Stomach (tissue), 9 donors: ENCODE data around the gene TMEM209. TPM values are rescaled to one million over a fixed set of nuclear protein-coding genes. Genes with fewer than 3 reads are reported as not detected.

Experiments
- DNase-seq, 2 donors: peaks; one replicate each; pipeline versions ENCODE4 v3.0.0 to v3.0.0-alpha.2; 2013 to 2019
- H3K27ac ChIP-seq, 5 donors: fragments of 200-600 bp in 4 of 5; sonication (generic) in 4 of 5; one replicate each; pipeline ENCODE4 v1.5.1; 2013 to 2019; ENCODE audit warnings: mild to moderate bottlenecking in 1 of 5, moderate library complexity in 1 of 5
- H3K27me3 ChIP-seq, 3 donors: fragments of 200-600 bp; sonication (generic); one replicate each; pipeline ENCODE4 v1.5.1; 2017 to 2019; ENCODE audit warnings: mixed run types in 1 of 3
- H3K36me3 ChIP-seq, 4 donors: fragments of 200-600 bp; sonication (generic); 1 replicate in 3 of 4; 2 replicates in 1 of 4; pipeline ENCODE4 v1.5.1; 2016 to 2019
- H3K4me1 ChIP-seq, 4 donors: fragments of 200-600 bp; sonication (generic); one replicate each; pipeline ENCODE4 v1.5.1; 2016 to 2019
- H3K4me3 ChIP-seq, 4 donors: fragments of 200-600 bp; sonication (generic) in 3 of 4; one replicate each; pipeline ENCODE4 v1.5.1; 2016 to 2019; ENCODE audit warnings: mild to moderate bottlenecking in 1 of 4
- H3K9me3 ChIP-seq, 4 donors: fragments of 200-600 bp; sonication (generic); one replicate each; pipeline ENCODE4 v1.5.1; 2016 to 2019
- CTCF ChIP-seq, 7 experiments: fragments of 450-650 bp in 4 of 7; fragments of 200-600 bp in 3 of 7; sonication (generic) in 3 of 7; IDR thresholded peaks; one replicate each; pipeline ENCODE4 v1.5.1; 2016 to 2019; ENCODE audit warnings: antibody characterized with exemption in 7 of 7, control low read depth in 2 of 7, mild to moderate bottlenecking in 1 of 7
- EP300 ChIP-seq: sonication (generic); formaldehyde crosslinking; IDR thresholded peaks from one replicate; pipeline ENCODE4 v1.6.1; 2017; ENCODE audit warnings: antibody characterized with exemption
- POLR2A ChIP-seq, 4 donors: fragments of 450-650 bp; IDR thresholded peaks; one replicate each; pipeline ENCODE4 v1.6.1; 2016; ENCODE audit warnings: antibody characterized with exemption in 4 of 4, control low read depth in 2 of 4, mild to moderate bottlenecking in 1 of 4, moderate library complexity in 1 of 4
- POLR2AphosphoS5 ChIP-seq, 3 donors: sonication (generic); formaldehyde crosslinking; IDR thresholded peaks; one replicate each; pipeline ENCODE4 v1.6.1; 2016; ENCODE audit warnings: antibody characterized with exemption in 3 of 3
- WGBS, 5 donors: extraction: QIAGEN DNeasy Blood & Tissue Kit in 3 of 5; methylation state at CpG; one replicate each; pipeline versions ENCODE4 v1.1.5 to v1.1.7; 2013 to 2018; 5-methylcytosine and 5-hydroxymethylcytosine counted together
- intact Hi-C: fragments of 100-400 bp; cut with DNase I; formaldehyde crosslinking; loops from one replicate; pipeline ENCODE4 v1.15.1; 2023; ENCODE audit warnings: low total_unique reads
- polyA plus RNA-seq, 3 donors: library from polyadenylated mRNA; stranded (reverse); fragments of 200-250 nt; gene quantifications; one replicate each; pipeline ENCODE4 v1.2.3, GENCODE V29; 2013
- total RNA-seq, 5 donors: library from RNA; depleted of rRNA; stranded (reverse); fragments of >200 nt; gene quantifications; one replicate each; pipeline versions ENCODE4 v1.1.0 to v1.2.3, GENCODE V29; 2014 to 2016
- donor health status: healthy with polysubstance abuse.
- donor health status: Bipolar disorder and iron deficiency.
- donor health status: healthy.

Gene TMEM209
- total and polyA plus RNA-seq, 8 donors, result 3.2 to 24.6 (median 8.9) TPM

GRCh38 chr7:130133029-130133782 is 72.0 kb downstream of the TMEM209 start:
- WGBS, 5 donors, result 79 to 87% (median 84%) methylated on average over 7 of the region's 7 CpGs
- H3K9me3 ChIP-seq, result no peaks in the 10 kb centered on the region
- intact Hi-C loops, result no loop called here
- no peak overlapping the region for H3K4me3 ChIP-seq
- peaks cover 31 to 94% (median 89%) of the 10 kb centered on the region in 4 donors for H3K36me3 ChIP-seq
- no peak for TF ChIP-seq POLR2AphosphoS5 (IDR thresholded peaks at IDR 0.05)
- TF ChIP-seq EP300, result no peak
- TF ChIP-seq POLR2A (IDR thresholded peaks at IDR 0.05), result no peak
- H3K27ac ChIP-seq, result no peak overlapping the region
- DNase-seq, result no peak
- H3K27me3 ChIP-seq, result no peaks in the 10 kb centered on the region
- H3K4me1 ChIP-seq, result peaks cover 0 to 3% (median 0%) of the 10 kb centered on the region in 4 donors

- WGBS, 5 donors, result 91 to 96% (median 92%) methylated on average over 12 of the region's 12 CpGs
- Histone ChIP-seq H3K4me1 (peaks cover 0 to 13% (median 5%) of the 10 kb centered on the region in 4 donors), H3K27ac (no peak overlapping the region), H3K27me3 (no peaks in the 10 kb centered on the region), H3K9me3 (no peaks in the 10 kb centered on the region), H3K36me3 (peaks cover 28 to 87% (median 81%) of the 10 kb centered on the region in 4 donors), H3K4me3 (no peak overlapping the region)
- TF ChIP-seq CTCF (IDR thresholded peaks at IDR 0.05) (no peak), EP300 (no peak), POLR2AphosphoS5 (IDR thresholded peaks at IDR 0.05) (no peak), POLR2A (IDR thresholded peaks at IDR 0.05) (no peak)
- intact Hi-C loops, result no loop called here
- no peak for DNase-seq
These were observed 73.0 kb downstream of the TMEM209 start for GRCh38 chr7:130131964-130132875.

GRCh38 chr7:130131191-130131834 is 73.9 kb downstream of the TMEM209 start:
- no peak overlapping the region for H3K4me3 ChIP-seq
- peaks cover 0 to 16% (median 8%) of the 10 kb centered on the region in 4 donors for H3K4me1 ChIP-seq
- no peak for DNase-seq
- peaks cover 33 to 88% (median 81%) of the 10 kb centered on the region in 4 donors for H3K36me3 ChIP-seq
- H3K27me3 ChIP-seq, result no peaks in the 10 kb centered on the region
- no peaks in the 10 kb centered on the region for H3K9me3 ChIP-seq
- TF ChIP-seq POLR2A (IDR thresholded peaks at IDR 0.05) (no peak), EP300 (no peak), CTCF (IDR thresholded peaks at IDR 0.05) (no peak), POLR2AphosphoS5 (IDR thresholded peaks at IDR 0.05) (no peak)
- intact Hi-C loops, result no loop called here
- 90 to 97% (median 93%) methylated on average over 6 of the region's 6 CpGs for WGBS, 5 donors
- no peak overlapping the region for H3K27ac ChIP-seq

- H3K27me3 ChIP-seq, result no peaks in the 10 kb centered on the region
- peaks cover 41 to 88% (median 82%) of the 10 kb centered on the region in 4 donors for H3K36me3 ChIP-seq
- H3K27ac ChIP-seq, result no peak overlapping the region
- intact Hi-C loops, result no loop called here
- 78 to 85% (median 83%) methylated on average over 4 of the region's 4 CpGs for WGBS, 5 donors
- peaks cover 0 to 16% (median 8%) of the 10 kb centered on the region in 4 donors for H3K4me1 ChIP-seq
- TF ChIP-seq POLR2A (IDR thresholded peaks at IDR 0.05), result no peak
- TF ChIP-seq EP300, result no peak
- TF ChIP-seq POLR2AphosphoS5 (IDR thresholded peaks at IDR 0.05), result no peak
- no peak for TF ChIP-seq CTCF (IDR thresholded peaks at IDR 0.05)
- no peak overlapping the region for H3K4me3 ChIP-seq
- DNase-seq, result no peak
- H3K9me3 ChIP-seq, result no peaks in the 10 kb centered on the region
These were observed 76.2 kb downstream of the TMEM209 start for GRCh38 chr7:130129011-130129411.
